GM12878 (cell line): Measurements from ENCODE around the gene TBC1D22B. TPM values are rescaled to one million over a fixed set of nuclear protein-coding genes. Genes with fewer than 3 reads are reported as not detected.

Source experiments
- ATAC-seq: fragments of 200-7000 bp; cut with Tn5 transposase; 3 replicates; pipeline ENCODE4 v1.9.1; 2020; ENCODE audit warnings: mild to moderate bottlenecking, moderate library complexity
- BruUV-seq: library from RNA; stranded (reverse); fragments of 400-500 nt; replicated peaks from 2 replicates; lab custom pipeline; 2021; lab: Mats Ljungman, UMichigan
- CTCF ChIA-PET: fragments of 300-600 bp; sonication (Branson Sonifier 250); formaldehyde crosslinking; extraction: SDS; loops from one replicate; lab custom pipeline; 2021; ENCODE audit warnings: inconsistent platforms; lab: Yijun Ruan, JAX
- POLR2A ChIA-PET: fragments of 350-600 bp; formaldehyde crosslinking; extraction: SDS; loops from one replicate; lab custom pipeline; 2021; ENCODE audit warnings: inconsistent platforms; lab: Charles Lee
- RAD21 ChIA-PET: fragments of 300-600 bp; sonication (Branson Sonifier 250); formaldehyde crosslinking; loops from one replicate; lab custom pipeline; 2023; ENCODE audit warnings: antibody characterized with exemption; ENCODE audit not compliant: unreplicated experiment; lab: Charles Lee
- SMC1A ChIA-PET: fragments of 300-600 bp; sonication (Branson Sonifier 250); formaldehyde crosslinking; loops from one replicate; lab custom pipeline; 2023; ENCODE audit not compliant: unreplicated experiment, uncharacterized antibody; lab: Charles Lee
- DNase-seq: peaks from one replicate; pipeline ENCODE4 v3.0.0-alpha.2; 2011; ENCODE audit warnings: low read depth, low spot score
- FAIRE-seq: peaks from 3 replicates; lab custom pipeline; 2011; peaks lifted over from hg19 to GRCh38; lab: Jason Lieb, UNC
- H2AFZ ChIP-seq: 2 replicates; pipeline ENCODE4 v1.6.0; 2011; ENCODE audit warnings: low read depth, low read length, control low read depth; ENCODE audit not compliant: control insufficient read depth
- H3K27ac ChIP-seq: 2 replicates; pipeline ENCODE4 v1.5.1; 2011; ENCODE audit warnings: control low read depth; ENCODE audit not compliant: control insufficient read depth, insufficient read depth
- H3K27me3 ChIP-seq, 2 experiments: replicated peaks in 1 of 2; 2 replicates each; pipeline versions ENCODE4 v1.6.0 to v1.6.1; 2011; ENCODE audit warnings: low read length in 1 of 2; ENCODE audit not compliant: control insufficient read depth in 2 of 2, insufficient read depth in 2 of 2
- H3K36me3 ChIP-seq, 2 experiments: 2 replicates each; pipeline ENCODE4 v1.5.1; 2011; ENCODE audit warnings: low read length in 1 of 2; ENCODE audit not compliant: control insufficient read depth in 2 of 2, insufficient read depth in 2 of 2
- H3K4me1 ChIP-seq: 2 replicates; pipeline ENCODE4 v1.6.1; 2011; ENCODE audit warnings: mild to moderate bottlenecking, low read length, moderate library complexity, mixed read lengths; ENCODE audit not compliant: control insufficient read depth, insufficient read depth
- H3K4me2 ChIP-seq: 2 replicates; pipeline ENCODE4 v1.6.0; 2011; ENCODE audit warnings: control low read depth; ENCODE audit not compliant: control insufficient read depth, insufficient read depth
- H3K4me3 ChIP-seq: fragments of 200-600 bp; sonication (generic); 2 replicates; pipeline ENCODE4 v1.5.1; 2016
- H3K79me2 ChIP-seq: 2 replicates; pipeline ENCODE4 v1.6.0; 2011; ENCODE audit warnings: low read length; ENCODE audit not compliant: control insufficient read depth, insufficient read depth
- H3K9ac ChIP-seq: 2 replicates; pipeline ENCODE4 v1.8.0; 2011; ENCODE audit warnings: low read length, control low read depth, mixed read lengths; ENCODE audit not compliant: control insufficient read depth, insufficient read depth
- H3K9me3 ChIP-seq: replicated peaks from 3 replicates; pipeline ENCODE4 v1.5.1; 2011; ENCODE audit warnings: mild to moderate bottlenecking, low read length; ENCODE audit not compliant: control insufficient read depth, insufficient read depth
- H4K20me1 ChIP-seq: 2 replicates; pipeline ENCODE4 v1.6.0; 2011; ENCODE audit not compliant: control insufficient read depth, insufficient read depth
- BRCA1 ChIP-seq: IDR thresholded peaks from 2 replicates; pipeline ENCODE4 v1.6.1; 2011; ENCODE audit warnings: low read depth, low read length, improper control_type of control experiment
- CHD4 ChIP-seq: fragments of 200-600 bp; sonication (generic); IDR thresholded peaks from 2 replicates; pipeline ENCODE4 v1.6.1; 2016; ENCODE audit warnings: mild to moderate bottlenecking
- DPF2 ChIP-seq: fragments of 450-650 bp; IDR thresholded peaks from 2 replicates; pipeline ENCODE4 v1.6.1; 2017; ENCODE audit warnings: mild to moderate bottlenecking
- JUND ChIP-seq: IDR thresholded peaks from 2 replicates; pipeline ENCODE4 v1.6.1; 2012; ENCODE audit warnings: low read depth, mild to moderate bottlenecking, low read length, improper control_type of control experiment, moderate library complexity
- MYB ChIP-seq: fragments of 150-350 bp; IDR thresholded peaks from 2 replicates; pipeline ENCODE4 v1.6.1; 2014; ENCODE audit warnings: mild to moderate bottlenecking, low read depth, low read length, borderline replicate concordance
- NFXL1 ChIP-seq: fragments of 450-650 bp; IDR thresholded peaks from 2 replicates; pipeline ENCODE4 v1.6.1; 2017; ENCODE audit warnings: antibody characterized with exemption, mild to moderate bottlenecking, borderline replicate concordance
- RBBP5 ChIP-seq: fragments of 200-600 bp; sonication (generic); conservative IDR thresholded peaks from 2 replicates; pipeline ENCODE4 v1.6.1; 2016
- SIN3A ChIP-seq: IDR thresholded peaks from 2 replicates; pipeline ENCODE4 v1.6.1; 2012; ENCODE audit warnings: low read depth, low read length, improper control_type of control experiment
- SPI1 ChIP-seq: IDR thresholded peaks from 2 replicates; pipeline ENCODE4 v1.6.1; 2011; ENCODE audit warnings: low read depth, mild to moderate bottlenecking, low read length, moderate library complexity, borderline replicate concordance; ENCODE audit not compliant: insufficient read depth
- STAT3 ChIP-seq: IDR thresholded peaks from 2 replicates; pipeline ENCODE4 v1.6.1; 2011; ENCODE audit warnings: low read depth, low read length, improper control_type of control experiment
- TCF7 ChIP-seq: IDR thresholded peaks from 2 replicates; pipeline ENCODE4 v1.6.1; 2014; ENCODE audit warnings: antibody characterized with exemption, borderline replicate concordance
- ZBED1 ChIP-seq: IDR thresholded peaks from 2 replicates; pipeline ENCODE4 v1.6.1; 2016; ENCODE audit warnings: borderline replicate concordance
- ZNF217 ChIP-seq: fragments of 450-650 bp; IDR thresholded peaks from 2 replicates; pipeline ENCODE4 v1.6.1; 2017; ENCODE audit warnings: antibody characterized with exemption, mild to moderate bottlenecking
- ZNF384 ChIP-seq: IDR thresholded peaks from 2 replicates; pipeline ENCODE4 v1.6.1; 2012; ENCODE audit warnings: low read depth, mild to moderate bottlenecking, low read length, improper control_type of control experiment, borderline replicate concordance
- WGBS: methylation state at CpG from one replicate; pipeline ENCODE4 v1.1.6; 2016; ENCODE audit warnings: low lambda C conversion rate; ENCODE audit not compliant: insufficient replicate concordance, insufficient coverage; ENCODE audit errors: missing lambda C conversion rate; 5-methylcytosine and 5-hydroxymethylcytosine counted together
- in situ Hi-C: fragments of 300-500 bp; cut with MboI; formaldehyde crosslinking; loops from 9 replicates; pipeline ENCODE4 v1.14.3; 2018; ENCODE audit warnings: mixed read lengths
- intact Hi-C: fragments of 100-400 bp; cut with micrococcal nuclease; formaldehyde crosslinking; loops from one replicate; pipeline ENCODE4 v1.14.2; 2022; ENCODE audit not compliant: unreplicated experiment
- polyA plus RNA-seq, 11 experiments: library from polyadenylated mRNA; depleted of rRNA in 4 of 11; unstranded in 6 of 11; stranded (reverse) in 5 of 11; fragments of >200 nt; fragmentation: Nextera tagmentation in 4 of 11; fragmentation: Illumina TruSeq in 1 of 11; extraction: Ambion mirVana in 4 of 11; extraction: Trizol in 1 of 11; gene quantifications; 1 replicate in 1 of 11; 2 replicates in 10 of 11; pipeline versions ENCODE4 v1.2.1 to v1.2.3, GENCODE V29; 2011 to 2016; ENCODE audit warnings: inconsistent platforms in 2 of 11, missing spikeins in 2 of 11, low read depth in 1 of 11
- total RNA-seq, 4 experiments: library from RNA; depleted of rRNA in 3 of 4; stranded (reverse); fragments of >200 nt in 3 of 4; fragmentation: Illumina TruSeq in 1 of 4; extraction: Trizol in 1 of 4; gene quantifications; 2 replicates each; pipeline versions ENCODE4 v1.2.1 to v1.2.3, GENCODE V29; 2013 to 2021
- TF ChIP-seq, protein P1 (sequence below): IDR thresholded peaks from 2 replicates; pipeline ENCODE4 v1.6.1; 2012; ENCODE audit warnings: low read depth, low read length, improper control_type of control experiment
- TF ChIP-seq, protein P2 (sequence below): fragments of 450-650 bp; IDR thresholded peaks from 2 replicates; pipeline ENCODE4 v1.6.1; 2018; ENCODE audit warnings: mild to moderate bottlenecking, low read depth, moderate library complexity; ENCODE audit not compliant: partially characterized antibody
- TF ChIP-seq, protein P3 (sequence below): IDR thresholded peaks from 2 replicates; pipeline ENCODE4 v1.6.1; 2011; ENCODE audit warnings: mild to moderate bottlenecking, low read depth, low read length, moderate library complexity; ENCODE audit not compliant: insufficient replicate concordance

The TBC1D22B gene
- total and polyA plus RNA-seq, 10 of the 15 experiments (the other 5 are each of a cell fraction or from before 2014, with no cell fraction given) = 3.4 to 18.7 (median 14.1) TPM

DNA sequence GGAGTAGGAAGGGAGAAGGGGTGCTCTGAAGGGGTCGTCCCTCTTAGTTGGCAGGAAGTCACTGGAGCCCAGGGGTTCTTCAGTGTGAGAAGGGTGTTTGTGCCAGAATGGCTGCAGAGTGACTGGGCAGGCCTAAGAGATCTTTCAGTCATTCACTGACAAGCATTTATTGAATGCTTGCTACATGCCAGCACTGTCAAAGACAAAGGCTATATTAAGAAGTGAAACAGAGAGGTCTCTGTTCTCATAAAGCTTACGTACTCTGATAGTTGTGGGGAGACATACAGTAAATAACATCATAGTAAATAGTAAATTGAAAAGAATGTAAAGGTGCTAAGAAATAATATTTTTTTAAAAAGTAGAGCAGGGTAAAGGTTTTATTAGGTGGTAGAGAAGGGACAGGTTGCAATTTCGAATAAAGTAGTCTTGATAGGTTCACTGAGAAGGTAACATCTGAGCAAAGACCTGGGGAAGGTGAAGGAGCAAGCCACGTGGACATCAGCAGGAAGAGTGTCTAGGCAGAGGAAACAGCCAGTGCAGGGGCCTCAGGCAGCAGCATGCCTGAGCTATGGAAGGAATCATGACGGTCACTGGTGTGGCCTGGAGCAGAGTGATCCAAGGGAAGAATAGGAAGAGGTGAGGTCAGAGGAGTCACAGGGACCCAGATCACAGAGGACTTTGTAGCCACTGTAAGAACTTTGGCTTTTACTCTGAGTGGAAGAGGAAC, 59.9 kb downstream of the TBC1D22B start:
- FAIRE-seq (peak; percentile 13), ATAC-seq (peak; percentile 64), DNase-seq (no peak)
- no peak overlapping the region for H3K9ac ChIP-seq
- peak overlapping the region; percentile 40 for H3K27ac ChIP-seq
- WGBS = 43% methylated on average over 5 of the region's 5 CpGs
- intact Hi-C loops (no loop called here), in situ Hi-C loops (no loop called here)
- H3K4me3 ChIP-seq = no peak overlapping the region
- H3K27me3 ChIP-seq = no peaks in the 10 kb centered on the region
- no peak for TF ChIP-seq TCF7
- TF ChIP-seq MYB = no peak
- TF ChIP-seq, protein P1, sequence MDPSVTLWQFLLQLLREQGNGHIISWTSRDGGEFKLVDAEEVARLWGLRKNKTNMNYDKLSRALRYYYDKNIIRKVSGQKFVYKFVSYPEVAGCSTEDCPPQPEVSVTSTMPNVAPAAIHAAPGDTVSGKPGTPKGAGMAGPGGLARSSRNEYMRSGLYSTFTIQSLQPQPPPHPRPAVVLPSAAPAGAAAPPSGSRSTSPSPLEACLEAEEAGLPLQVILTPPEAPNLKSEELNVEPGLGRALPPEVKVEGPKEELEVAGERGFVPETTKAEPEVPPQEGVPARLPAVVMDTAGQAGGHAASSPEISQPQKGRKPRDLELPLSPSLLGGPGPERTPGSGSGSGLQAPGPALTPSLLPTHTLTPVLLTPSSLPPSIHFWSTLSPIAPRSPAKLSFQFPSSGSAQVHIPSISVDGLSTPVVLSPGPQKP = no peak
- TF ChIP-seq SIN3A = no peak
- TF ChIP-seq ZNF384 = no peak
- no peak for TF ChIP-seq BRCA1
- TF ChIP-seq, protein P2, sequence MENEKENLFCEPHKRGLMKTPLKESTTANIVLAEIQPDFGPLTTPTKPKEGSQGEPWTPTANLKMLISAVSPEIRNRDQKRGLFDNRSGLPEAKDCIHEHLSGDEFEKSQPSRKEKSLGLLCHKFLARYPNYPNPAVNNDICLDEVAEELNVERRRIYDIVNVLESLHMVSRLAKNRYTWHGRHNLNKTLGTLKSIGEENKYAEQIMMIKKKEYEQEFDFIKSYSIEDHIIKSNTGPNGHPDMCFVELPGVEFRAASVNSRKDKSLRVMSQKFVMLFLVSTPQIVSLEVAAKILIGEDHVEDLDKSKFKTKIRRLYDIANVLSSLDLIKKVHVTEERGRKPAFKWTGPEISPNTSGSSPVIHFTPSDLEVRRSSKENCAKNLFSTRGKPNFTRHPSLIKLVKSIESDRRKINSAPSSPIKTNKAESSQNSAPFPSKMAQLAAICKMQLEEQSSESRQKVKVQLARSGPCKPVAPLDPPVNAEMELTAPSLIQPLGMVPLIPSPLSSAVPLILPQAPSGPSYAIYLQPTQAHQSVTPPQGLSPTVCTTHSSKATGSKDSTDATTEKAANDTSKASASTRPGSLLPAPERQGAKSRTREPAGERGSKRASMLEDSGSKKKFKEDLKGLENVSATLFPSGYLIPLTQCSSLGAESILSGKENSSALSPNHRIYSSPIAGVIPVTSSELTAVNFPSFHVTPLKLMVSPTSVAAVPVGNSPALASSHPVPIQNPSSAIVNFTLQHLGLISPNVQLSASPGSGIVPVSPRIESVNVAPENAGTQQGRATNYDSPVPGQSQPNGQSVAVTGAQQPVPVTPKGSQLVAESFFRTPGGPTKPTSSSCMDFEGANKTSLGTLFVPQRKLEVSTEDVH = no peak
- TF ChIP-seq CHD4 = no peak
- TF ChIP-seq DPF2 = no peak
- TF ChIP-seq NFXL1 = no peak
- no peak for TF ChIP-seq JUND
- TF ChIP-seq ZNF217 = no peak
- no peak for TF ChIP-seq RBBP5
- no peak for TF ChIP-seq SPI1
- TF ChIP-seq ZBED1 = no peak
- TF ChIP-seq, protein P3, sequence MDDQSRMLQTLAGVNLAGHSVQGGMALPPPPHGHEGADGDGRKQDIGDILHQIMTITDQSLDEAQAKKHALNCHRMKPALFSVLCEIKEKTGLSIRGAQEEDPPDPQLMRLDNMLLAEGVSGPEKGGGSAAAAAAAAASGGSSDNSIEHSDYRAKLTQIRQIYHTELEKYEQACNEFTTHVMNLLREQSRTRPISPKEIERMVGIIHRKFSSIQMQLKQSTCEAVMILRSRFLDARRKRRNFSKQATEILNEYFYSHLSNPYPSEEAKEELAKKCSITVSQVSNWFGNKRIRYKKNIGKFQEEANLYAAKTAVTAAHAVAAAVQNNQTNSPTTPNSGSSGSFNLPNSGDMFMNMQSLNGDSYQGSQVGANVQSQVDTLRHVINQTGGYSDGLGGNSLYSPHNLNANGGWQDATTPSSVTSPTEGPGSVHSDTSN = no peak
- no peak for TF ChIP-seq STAT3
- TSS peak; percentile 46 for BruUV-seq
- peaks cover 19% of the 10 kb centered on the region for H3K4me1 ChIP-seq
- H2AFZ ChIP-seq = no peak overlapping the region
- ChIA-PET SMC1A (no interaction called here), POLR2A (interaction anchor here (0.6 kb wide), 1 partner anchor 88 kb away, joined by 3 read pairs; no protein-coding TSS in a partner anchor), CTCF (interaction anchor here (1.5 to 8.8 kb wide), 2 partner anchors 8 to 13 kb away, joined by 6 to 112 read pairs; no protein-coding TSS in a partner anchor), RAD21 (interaction anchor here (0.9 kb wide), 1 partner anchor 41 kb away, joined by 4 read pairs; no protein-coding TSS in a partner anchor)
- H3K79me2 ChIP-seq = no peaks in the 10 kb centered on the region
- no peak overlapping the region for H3K4me2 ChIP-seq
- H4K20me1 ChIP-seq = no peaks in the 10 kb centered on the region
- peaks cover 6 to 37% of the 10 kb centered on the region in 2 experiments for H3K36me3 ChIP-seq
- H3K9me3 ChIP-seq = no peaks in the 10 kb centered on the region
